Cardiac muscle cell (in vitro differentiated cells and primary cell): ENCODE data around the gene ZMYND10. TPM values are rescaled to one million over a fixed set of nuclear protein-coding genes. Genes with fewer than 3 reads are reported as not detected.

Experiments
- DNase-seq, 2 donors: peaks; one replicate each; pipeline versions ENCODE4 v3.0.0 to v3.0.0-alpha.2; 2010 to 2017; ENCODE audit warnings: low read depth in 1 of 2, low spot score in 1 of 2
- H3K27ac ChIP-seq: fragments of 200-600 bp; sonication (generic); 2 replicates; pipeline ENCODE4 v1.5.1; 2016
- H3K27me3 ChIP-seq: fragments of 200-600 bp; sonication (generic); 2 replicates; pipeline ENCODE4 v1.6.0; 2016; ENCODE audit warnings: control low read depth
- H3K36me3 ChIP-seq: fragments of 200-600 bp; sonication (generic); 2 replicates; pipeline ENCODE4 v1.5.1; 2016; ENCODE audit warnings: control low read depth
- H3K4me1 ChIP-seq: fragments of 200-600 bp; sonication (generic); 2 replicates; pipeline ENCODE4 v1.8.1; 2017; ENCODE audit warnings: low read depth, mild to moderate bottlenecking, mixed run types
- H3K4me3 ChIP-seq: fragments of 200-600 bp; sonication (generic); 2 replicates; pipeline ENCODE4 v1.5.1; 2016; ENCODE audit warnings: mild to moderate bottlenecking
- H3K9me3 ChIP-seq: fragments of 200-600 bp; sonication (generic); 2 replicates; pipeline ENCODE4 v1.5.1; 2017; ENCODE audit warnings: low read depth, mild to moderate bottlenecking, control low read depth
- polyA plus RNA-seq: library from polyadenylated mRNA; unstranded; fragments of >200 nt; fragmentation: Nextera tagmentation; extraction: Ambion mirVana; gene quantifications from 2 replicates; pipeline ENCODE4 v1.2.1, GENCODE V29; 2016
- total RNA-seq: library from RNA; depleted of rRNA; stranded (reverse); fragments of >200 nt; gene quantifications from 2 replicates; pipeline ENCODE4 v1.2.3, GENCODE V29; 2016
- TF ChIP-seq, protein P1 (sequence below): IDR thresholded peaks from 2 replicates; pipeline ENCODE4 v1.5.1; 2012; ENCODE audit warnings: low read depth, mild to moderate bottlenecking, low read length

Gene ZMYND10
- total and polyA plus RNA-seq, 2 experiments from 2014 or later = 1.8 to 2.8 TPM

DNA sequence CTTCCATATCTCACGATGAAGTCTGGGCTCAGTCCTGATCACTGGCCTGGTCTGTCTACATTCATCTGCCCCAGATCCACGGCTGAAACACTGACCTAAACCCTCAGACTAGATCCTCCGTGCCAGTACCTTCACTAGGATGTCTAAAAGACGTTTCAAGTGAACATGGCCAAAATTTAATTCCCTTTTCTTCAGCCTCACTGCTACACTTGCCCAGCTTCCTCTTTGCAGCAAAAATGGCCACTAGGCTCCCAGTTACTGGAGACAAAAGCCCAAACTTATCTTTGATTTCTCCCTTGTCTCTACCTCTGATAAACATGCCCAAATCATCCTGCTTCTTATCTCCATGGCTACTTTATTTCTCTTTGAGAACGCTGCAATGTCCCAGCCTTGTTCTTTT, 6.6 kb downstream of the ZMYND10 start:
- no peak for DNase-seq
- TF ChIP-seq, protein P1, sequence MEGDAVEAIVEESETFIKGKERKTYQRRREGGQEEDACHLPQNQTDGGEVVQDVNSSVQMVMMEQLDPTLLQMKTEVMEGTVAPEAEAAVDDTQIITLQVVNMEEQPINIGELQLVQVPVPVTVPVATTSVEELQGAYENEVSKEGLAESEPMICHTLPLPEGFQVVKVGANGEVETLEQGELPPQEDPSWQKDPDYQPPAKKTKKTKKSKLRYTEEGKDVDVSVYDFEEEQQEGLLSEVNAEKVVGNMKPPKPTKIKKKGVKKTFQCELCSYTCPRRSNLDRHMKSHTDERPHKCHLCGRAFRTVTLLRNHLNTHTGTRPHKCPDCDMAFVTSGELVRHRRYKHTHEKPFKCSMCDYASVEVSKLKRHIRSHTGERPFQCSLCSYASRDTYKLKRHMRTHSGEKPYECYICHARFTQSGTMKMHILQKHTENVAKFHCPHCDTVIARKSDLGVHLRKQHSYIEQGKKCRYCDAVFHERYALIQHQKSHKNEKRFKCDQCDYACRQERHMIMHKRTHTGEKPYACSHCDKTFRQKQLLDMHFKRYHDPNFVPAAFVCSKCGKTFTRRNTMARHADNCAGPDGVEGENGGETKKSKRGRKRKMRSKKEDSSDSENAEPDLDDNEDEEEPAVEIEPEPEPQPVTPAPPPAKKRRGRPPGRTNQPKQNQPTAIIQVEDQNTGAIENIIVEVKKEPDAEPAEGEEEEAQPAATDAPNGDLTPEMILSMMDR = no peak
- no peaks in the 10 kb centered on the region for H3K9me3 ChIP-seq
- H3K4me1 ChIP-seq = peaks cover 11% of the 10 kb centered on the region
- no peak overlapping the region for H3K4me3 ChIP-seq
- peaks cover 47% of the 10 kb centered on the region for H3K27me3 ChIP-seq
- H3K27ac ChIP-seq = no peak overlapping the region
- H3K36me3 ChIP-seq = no peaks in the 10 kb centered on the region

DNA sequence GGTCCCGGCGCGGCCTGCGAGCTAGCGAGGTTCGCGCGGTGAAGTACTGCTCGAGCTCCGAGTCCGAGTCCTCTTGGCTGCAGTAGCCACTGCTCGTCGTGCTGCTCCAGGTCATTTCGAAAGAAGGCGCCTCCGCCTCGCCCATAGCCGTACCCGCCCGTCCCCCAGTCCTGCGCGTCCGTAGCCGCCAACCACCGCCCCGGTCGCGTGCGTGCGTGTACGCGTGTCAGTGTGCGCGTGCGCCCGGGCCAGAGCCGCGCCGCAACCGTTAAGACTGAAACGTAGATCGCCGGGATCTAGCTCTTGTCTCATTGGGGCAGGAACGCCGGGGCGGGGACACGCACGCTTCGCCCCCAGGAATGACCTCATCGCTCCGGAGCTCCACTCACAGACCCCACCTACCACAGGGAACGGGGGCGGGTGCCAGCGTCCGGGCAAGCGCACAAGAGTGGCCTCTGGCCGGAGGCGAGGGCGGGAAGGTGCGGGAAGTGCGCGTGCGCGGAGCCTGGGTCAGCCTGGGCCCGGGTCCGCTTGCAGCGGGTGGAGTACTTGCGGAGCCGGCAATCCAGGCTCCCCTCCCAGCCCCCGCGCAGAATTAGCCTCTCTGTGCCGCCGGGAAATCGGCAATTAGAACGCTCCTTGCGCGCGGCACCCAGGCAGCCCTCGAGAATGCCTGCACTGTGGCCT, 8.2 kb downstream of the ZMYND10 start:
- Histone ChIP-seq H3K27me3 (peaks cover 31% of the 10 kb centered on the region), H3K9me3 (no peaks in the 10 kb centered on the region), H3K36me3 (no peaks in the 10 kb centered on the region), H3K4me1 (peaks cover 11% of the 10 kb centered on the region), H3K4me3 (peak overlapping the region; percentile 59), H3K27ac (peak overlapping the region; percentile 87)
- peak; percentile 100 for DNase-seq
- TF ChIP-seq, protein P1 = no peak

DNA sequence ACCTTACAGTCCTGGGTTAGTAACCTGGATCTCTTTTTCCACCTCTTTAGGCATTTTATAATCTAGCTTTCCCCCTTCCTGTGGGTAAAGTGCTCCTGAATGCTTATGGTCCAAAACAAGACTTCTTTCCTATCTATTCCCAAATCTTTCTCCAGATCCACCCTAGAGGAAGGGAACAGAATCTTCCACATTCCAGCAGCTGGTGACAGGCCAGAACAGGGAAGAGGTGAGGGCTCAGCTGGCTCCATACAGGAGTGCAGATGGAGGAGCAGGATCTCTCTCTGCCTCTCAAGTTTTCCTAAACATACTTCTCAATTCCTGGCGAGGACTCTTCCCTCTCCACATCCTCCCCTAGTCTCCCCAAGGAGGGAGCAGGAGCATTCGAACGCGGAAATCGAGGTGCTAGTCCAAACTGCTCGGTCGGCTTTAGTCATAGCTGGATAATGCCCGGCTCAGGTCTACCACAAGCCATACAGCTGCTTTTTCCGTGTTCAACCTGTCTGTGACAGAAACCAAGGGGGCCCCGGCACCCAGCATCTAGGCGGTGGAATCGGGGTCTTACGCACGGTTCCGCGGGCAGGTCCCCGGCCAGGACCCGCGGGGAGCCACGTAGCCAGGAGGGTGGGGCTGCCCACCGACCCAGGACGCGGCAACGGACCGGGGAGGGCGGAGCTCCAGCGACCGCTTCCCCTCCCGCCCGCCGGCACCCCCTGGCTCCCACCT, 8.9 kb downstream of the ZMYND10 start:
- TF ChIP-seq, protein P1 = no peak
- Histone ChIP-seq H3K4me1 (peaks cover 11% of the 10 kb centered on the region), H3K36me3 (peaks cover 6% of the 10 kb centered on the region), H3K27ac (peak overlapping the region; percentile 87), H3K9me3 (no peaks in the 10 kb centered on the region), H3K4me3 (peak overlapping the region; percentile 59), H3K27me3 (peaks cover 24% of the 10 kb centered on the region)
- DNase-seq = no peak

DNA sequence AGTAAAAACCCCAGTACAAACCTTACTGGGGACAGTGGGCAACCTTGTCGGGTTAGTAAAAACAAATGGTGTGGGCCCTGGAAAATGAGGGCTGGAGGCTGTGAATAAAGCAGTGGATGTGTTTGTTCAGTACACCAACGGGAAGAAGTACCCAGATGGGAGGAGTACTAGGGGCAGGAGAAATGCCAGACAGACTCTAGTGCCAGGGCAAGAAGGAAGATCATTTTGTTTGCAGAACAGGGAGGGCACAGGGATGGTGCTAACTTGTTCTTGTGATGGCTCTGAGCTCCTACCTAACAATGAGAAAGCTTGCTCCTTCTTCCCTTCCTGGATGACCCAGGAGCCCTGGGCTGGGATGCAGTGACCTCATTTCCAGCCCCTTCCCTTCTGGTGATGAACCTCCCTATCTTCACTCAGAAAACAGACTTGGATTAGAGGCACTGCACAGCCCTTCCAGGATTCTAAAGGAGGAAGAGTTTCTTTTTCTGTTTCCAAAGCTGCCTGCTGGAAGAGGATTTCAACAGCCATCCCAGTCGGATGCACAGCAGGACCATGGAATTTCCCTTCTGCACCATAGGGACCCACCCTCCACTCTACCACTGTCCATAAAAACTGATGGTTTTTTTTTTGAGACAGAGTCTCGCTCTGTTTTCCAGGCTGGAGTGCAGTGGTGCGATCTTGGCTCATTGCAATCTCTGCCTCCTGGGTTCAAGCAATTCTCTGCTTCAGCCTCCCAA, 11.0 kb downstream of the ZMYND10 start:
- peaks cover 27% of the 10 kb centered on the region for H3K36me3 ChIP-seq
- H3K4me1 ChIP-seq = peaks cover 11% of the 10 kb centered on the region

DNA sequence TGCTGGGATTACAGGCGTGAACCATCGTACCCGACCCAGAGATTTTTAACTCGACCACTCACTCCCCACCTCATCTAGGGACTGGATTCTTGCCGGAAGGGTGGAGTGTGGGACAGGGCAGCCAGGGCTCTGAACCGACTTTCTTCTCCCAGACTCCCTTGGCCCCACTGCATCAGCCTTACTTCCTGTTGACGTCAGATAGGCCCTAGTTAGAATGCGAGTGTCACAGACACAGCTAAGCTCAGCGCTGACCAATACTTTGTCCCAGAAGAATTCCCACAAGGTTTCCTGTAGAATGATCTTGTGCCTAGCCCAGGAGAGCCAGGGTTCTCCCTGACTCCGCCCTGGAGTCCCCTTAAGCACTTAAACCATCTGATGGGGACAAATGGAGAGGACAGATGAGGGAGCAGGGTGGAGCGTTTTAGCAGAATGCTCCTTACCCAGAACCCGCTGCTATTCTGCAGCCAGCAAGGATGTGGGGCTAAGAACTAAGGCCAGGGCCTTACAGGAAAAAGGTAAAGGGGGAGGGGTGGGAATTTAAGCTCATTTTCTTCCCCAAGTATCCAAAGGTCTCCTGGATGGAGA, 11.7 kb downstream of the ZMYND10 start:
- Histone ChIP-seq H3K27me3 (no peaks in the 10 kb centered on the region), H3K4me1 (peaks cover 11% of the 10 kb centered on the region), H3K36me3 (peaks cover 31% of the 10 kb centered on the region), H3K27ac (peak overlapping the region; percentile 9), H3K4me3 (no peak overlapping the region), H3K9me3 (no peaks in the 10 kb centered on the region)
- peak in 1 of 2 donors; percentile 89 for DNase-seq
- TF ChIP-seq, protein P1 = no peak

More for the DNA sequence above, 11.0 kb downstream of the ZMYND10 start:
- no peak for DNase-seq
- Histone ChIP-seq H3K4me3 (no peak overlapping the region), H3K27me3 (peaks cover 3% of the 10 kb centered on the region), H3K9me3 (no peaks in the 10 kb centered on the region), H3K27ac (peak overlapping the region; percentile 9)
- TF ChIP-seq, protein P1 = no peak
